SIG-M5 (cell line): ENCODE results near the gene MED31.
"Not testable (repeated sequence)": the region's sequence is repeated elsewhere in the genome, so short reads cannot be mapped to it uniquely, and the experiment has no call there.

ENCODE experiments used
- DNase-seq: peaks from one replicate; lab custom pipeline; 2025; lab: John Stamatoyannopoulos, UW

Gene MED31

GRCh38 chr17:6626616-6627015 is 24.8 kb downstream of the MED31 start:
- no peak for DNase-seq

- DNase-seq, result no peak
Observed at GRCh38 chr17:6623941-6624340, 27.5 kb downstream of the MED31 start.

- DNase-seq, result no peak
Observed at GRCh38 chr17:6611231-6611630, 40.2 kb downstream of the MED31 start.

- DNase-seq, result no peak
Observed at GRCh38 chr17:6610011-6610410, 41.4 kb downstream of the MED31 start.

GRCh38 chr17:6608321-6608720 is 43.1 kb downstream of the MED31 start:
- DNase-seq, result no peak

GRCh38 chr17:6605142-6605541 is 46.3 kb downstream of the MED31 start:
- no peak for DNase-seq

GRCh38 chr17:6603744-6604325 is 47.6 kb downstream of the MED31 start:
- no peak for DNase-seq

- no peak for DNase-seq
Observed at GRCh38 chr17:6602141-6602540, 49.3 kb downstream of the MED31 start.

GRCh38 chr17:6599364-6599763 is 52.0 kb downstream of the MED31 start:
- DNase-seq, result no peak

- no peak for DNase-seq
Observed at GRCh38 chr17:6597727-6598126, 53.7 kb downstream of the MED31 start.

- DNase-seq, result no peak
Observed at GRCh38 chr17:6596941-6597340, 54.5 kb downstream of the MED31 start.

GRCh38 chr17:6596511-6596910 is 54.9 kb downstream of the MED31 start:
- DNase-seq, result no peak

GRCh38 chr17:6596081-6596480 is 55.3 kb downstream of the MED31 start:
- DNase-seq, result no peak

- not testable (repeated sequence) for DNase-seq
Observed at GRCh38 chr17:6593371-6593770, 58.0 kb downstream of the MED31 start.
